Sigmoid colon (tissue), 3 donors: ENCODE data around the gene EPAS1.

Experiments
- CTCF ChIP-seq, 4 experiments: fragments of 450-650 bp in 3 of 4; fragments of 200-600 bp in 1 of 4; IDR thresholded peaks; one replicate each; pipeline ENCODE4 v1.5.1; 2016 to 2019; ENCODE audit warnings: antibody characterized with exemption in 4 of 4, mild to moderate bottlenecking in 3 of 4, moderate library complexity in 2 of 4
- POLR2A ChIP-seq, 2 donors: fragments of 450-650 bp; IDR thresholded peaks; one replicate each; pipeline ENCODE4 v1.6.1; 2016; ENCODE audit warnings: antibody characterized with exemption in 2 of 2, mild to moderate bottlenecking in 2 of 2, moderate library complexity in 2 of 2

- TF ChIP-seq CTCF (IDR thresholded peaks at IDR 0.05) (no peak), POLR2A (IDR thresholded peaks at IDR 0.05) (no peak)
These were observed 12.4 kb upstream of the EPAS1 start for GRCh38 chr2:46284796-46285195.
